Esophagus squamous epithelium (tissue), 4 donors: Measurements from ENCODE around the gene TPT1.

Source experiments
- POLR2A ChIP-seq, 4 donors: fragments of 450-650 bp; IDR thresholded peaks; one replicate each; pipeline ENCODE4 v1.6.1; 2017; ENCODE audit warnings: antibody characterized with exemption in 4 of 4, mild to moderate bottlenecking in 4 of 4, moderate library complexity in 3 of 4
- TF ChIP-seq, protein P1 (sequence below), 6 experiments: fragments of 450-650 bp in 4 of 6; fragments of 200-600 bp in 2 of 6; sonication (generic) in 2 of 6; IDR thresholded peaks; one replicate each; pipeline ENCODE4 v1.5.1; 2016 to 2019; ENCODE audit warnings: antibody characterized with exemption in 6 of 6, mild to moderate bottlenecking in 4 of 6, moderate library complexity in 4 of 6

DNA sequence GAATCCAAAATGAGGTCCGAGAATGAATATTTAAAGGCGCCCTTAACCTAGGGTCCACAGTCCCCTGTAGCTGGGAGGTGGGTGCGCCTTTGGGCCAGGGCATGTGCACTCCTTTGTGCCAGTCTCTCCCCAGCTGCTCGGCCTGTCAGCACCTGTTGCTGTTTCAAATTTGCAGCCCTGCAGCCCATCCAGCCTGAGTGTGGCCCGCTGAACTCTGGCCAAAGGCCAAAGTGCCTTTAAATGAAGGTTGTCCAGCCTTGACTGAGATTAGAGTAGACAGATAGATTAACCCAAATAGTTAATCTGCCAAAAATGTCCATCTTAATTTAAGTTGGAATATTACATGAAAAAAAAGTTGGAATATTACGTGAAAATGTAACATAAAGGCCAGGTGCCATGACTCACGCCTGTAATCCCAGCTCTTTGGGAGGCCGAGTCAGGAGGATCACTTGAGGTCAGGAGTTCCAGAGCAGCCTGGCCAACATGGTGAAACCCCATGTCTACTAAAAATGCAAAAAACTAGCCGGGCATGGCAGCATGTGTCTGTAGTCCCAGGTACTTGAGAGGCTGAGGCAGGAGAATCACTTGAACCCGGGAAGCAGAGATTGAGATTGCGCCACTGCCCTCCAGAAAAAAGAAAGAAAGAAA, 25.3 kb downstream of the TPT1 start:
- TF ChIP-seq, protein P1, sequence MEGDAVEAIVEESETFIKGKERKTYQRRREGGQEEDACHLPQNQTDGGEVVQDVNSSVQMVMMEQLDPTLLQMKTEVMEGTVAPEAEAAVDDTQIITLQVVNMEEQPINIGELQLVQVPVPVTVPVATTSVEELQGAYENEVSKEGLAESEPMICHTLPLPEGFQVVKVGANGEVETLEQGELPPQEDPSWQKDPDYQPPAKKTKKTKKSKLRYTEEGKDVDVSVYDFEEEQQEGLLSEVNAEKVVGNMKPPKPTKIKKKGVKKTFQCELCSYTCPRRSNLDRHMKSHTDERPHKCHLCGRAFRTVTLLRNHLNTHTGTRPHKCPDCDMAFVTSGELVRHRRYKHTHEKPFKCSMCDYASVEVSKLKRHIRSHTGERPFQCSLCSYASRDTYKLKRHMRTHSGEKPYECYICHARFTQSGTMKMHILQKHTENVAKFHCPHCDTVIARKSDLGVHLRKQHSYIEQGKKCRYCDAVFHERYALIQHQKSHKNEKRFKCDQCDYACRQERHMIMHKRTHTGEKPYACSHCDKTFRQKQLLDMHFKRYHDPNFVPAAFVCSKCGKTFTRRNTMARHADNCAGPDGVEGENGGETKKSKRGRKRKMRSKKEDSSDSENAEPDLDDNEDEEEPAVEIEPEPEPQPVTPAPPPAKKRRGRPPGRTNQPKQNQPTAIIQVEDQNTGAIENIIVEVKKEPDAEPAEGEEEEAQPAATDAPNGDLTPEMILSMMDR (IDR thresholded peaks at IDR 0.05): no peak
- no peak for TF ChIP-seq POLR2A (IDR thresholded peaks at IDR 0.05)
